ENCODE data around the gene HIVEP1. TPM values are rescaled to one million over a fixed set of nuclear protein-coding genes. Genes with fewer than 3 reads are reported as not detected.
A peak's percentile ranks its signal among the peaks of the same experiment; 100 is the strongest.

HIVEP1 gene
- total and polyA plus RNA-seq, 5 donors from 2014 or later = 3.9 to 96.4 (median 7.2) TPM

DNA sequence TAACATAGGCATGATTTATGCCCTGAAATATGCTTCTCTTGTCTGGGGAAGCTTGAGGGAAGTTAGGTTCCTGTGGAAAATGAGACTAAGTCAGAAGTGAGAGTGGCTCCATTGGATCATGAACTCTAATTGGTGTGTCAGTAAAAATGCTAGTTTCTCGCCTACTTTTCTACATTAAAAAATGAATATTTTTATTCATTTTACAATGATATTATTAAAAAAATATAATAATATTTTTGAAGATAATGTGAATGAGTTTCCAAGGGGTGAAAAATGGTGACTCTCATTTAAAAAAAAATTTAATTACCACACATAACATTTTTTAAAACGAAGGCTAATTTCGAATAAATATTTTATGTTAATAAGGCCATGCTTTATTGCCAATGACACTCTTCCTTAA lies 84.2 kb downstream of the HIVEP1 start:
- no peak overlapping the region for H3K27ac ChIP-seq (ENCODE audit: insufficient read depth, low read length, poor library complexity, severe bottlenecking)
- H3K27ac Mint-ChIP-seq = no peak overlapping the region
- no peaks in the 10 kb centered on the region for H3K9me3 Mint-ChIP-seq
- peaks cover 7% of the 10 kb centered on the region for H3K36me3 ChIP-seq (ENCODE audit: control insufficient read depth, insufficient read depth, low read length)
- peaks cover 28% of the 10 kb centered on the region for H3K36me3 Mint-ChIP-seq
- H3K4me1 Mint-ChIP-seq = peaks cover 21 to 34% (median 31%) of the 10 kb centered on the region in 4 donors
- no peak overlapping the region for H3K4me3 ChIP-seq (ENCODE audit: low read depth, low read length)
- no peak for ATAC-seq (ENCODE audit: low read depth in 2 of 2)
- no peak overlapping the region for H3K4me3 Mint-ChIP-seq
- H3K4me1 ChIP-seq (ENCODE audit: control insufficient read depth, insufficient read depth, low read length, poor library complexity, severe bottlenecking) = no peaks in the 10 kb centered on the region
- H3K27me3 ChIP-seq (ENCODE audit: control insufficient read depth, insufficient read depth, low read length) = no peaks in the 10 kb centered on the region
- DNase-seq = no peak
- H3K27me3 Mint-ChIP-seq = no peaks in the 10 kb centered on the region
- H3K9me3 ChIP-seq (ENCODE audit: control insufficient read depth in 2 of 2, low read length in 2 of 2) = no peaks in the 10 kb centered on the region

DNA sequence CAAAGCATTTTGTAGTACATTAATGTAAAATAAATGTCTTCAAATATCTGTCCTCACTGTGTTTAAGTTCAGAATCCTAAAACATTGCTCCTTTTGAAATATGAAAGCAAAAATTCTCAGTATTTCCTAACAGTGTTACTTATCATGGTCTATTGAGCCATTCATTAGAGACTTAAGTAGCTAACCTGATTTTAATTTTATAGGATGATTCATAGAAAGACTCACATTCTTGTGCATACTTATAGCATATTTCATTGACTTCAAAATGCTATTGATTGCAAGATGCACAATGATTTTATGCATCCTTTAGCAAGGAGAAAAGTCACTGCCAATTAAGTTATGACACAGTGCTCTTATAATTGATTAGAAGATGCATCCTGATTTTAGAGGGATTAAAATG lies 85.7 kb downstream of the HIVEP1 start:
- no peaks in the 10 kb centered on the region for H3K27me3 Mint-ChIP-seq
- no peak overlapping the region for H3K4me3 Mint-ChIP-seq
- H3K36me3 Mint-ChIP-seq = peaks cover 14% of the 10 kb centered on the region
- peaks cover 32 to 45% (median 40%) of the 10 kb centered on the region in 4 donors for H3K4me1 Mint-ChIP-seq
- ATAC-seq (ENCODE audit: low read depth in 2 of 2) (no peak), DNase-seq (no peak)
- H3K27ac Mint-ChIP-seq = peak overlapping the region in 1 of 3 donors; percentile 5
- peaks cover 4% of the 10 kb centered on the region for H3K36me3 ChIP-seq (ENCODE audit: control insufficient read depth, insufficient read depth, low read length)
- H3K27me3 ChIP-seq (ENCODE audit: control insufficient read depth, insufficient read depth, low read length) = no peaks in the 10 kb centered on the region
- no peaks in the 10 kb centered on the region for H3K9me3 Mint-ChIP-seq
- no peak overlapping the region for H3K4me3 ChIP-seq (ENCODE audit: low read depth, low read length)
- no peaks in the 10 kb centered on the region for H3K4me1 ChIP-seq (ENCODE audit: control insufficient read depth, insufficient read depth, low read length, poor library complexity, severe bottlenecking)
- H3K9me3 ChIP-seq (ENCODE audit: control insufficient read depth in 2 of 2, low read length in 2 of 2) = no peaks in the 10 kb centered on the region
- no peak overlapping the region for H3K27ac ChIP-seq (ENCODE audit: insufficient read depth, low read length, poor library complexity, severe bottlenecking)

DNA sequence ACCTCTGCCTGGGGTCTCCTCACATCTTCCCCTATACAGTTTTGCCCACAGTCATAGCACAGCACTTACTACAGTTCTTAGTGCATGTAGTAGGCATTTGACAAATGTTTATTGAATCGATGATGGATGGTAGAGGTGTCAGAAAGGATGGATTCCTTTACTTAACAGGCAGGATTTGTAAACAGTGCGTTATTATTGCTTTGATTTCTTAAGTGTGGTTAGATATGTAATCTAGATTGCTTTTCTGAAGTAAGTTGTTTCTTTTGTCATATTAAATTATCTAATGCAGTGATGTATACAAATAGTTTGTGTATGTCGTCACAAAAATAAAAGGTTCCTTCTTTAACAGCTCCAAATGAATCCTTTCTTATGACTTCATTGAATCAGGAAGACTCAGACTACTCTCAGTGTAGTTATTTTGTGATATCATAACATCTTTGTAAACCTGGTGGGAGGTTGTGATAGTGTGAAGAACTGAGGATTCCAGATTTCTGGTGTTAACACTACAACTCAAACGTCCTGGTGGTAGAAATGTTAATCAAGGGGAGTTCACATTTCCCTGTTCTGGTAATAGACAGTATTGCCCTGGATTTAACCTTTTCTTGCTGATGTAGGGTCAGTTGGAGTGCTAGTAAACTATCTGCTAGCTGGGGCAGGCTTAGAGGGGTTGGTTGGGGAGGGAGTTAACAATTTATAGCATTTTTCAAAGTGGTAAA lies 87.7 kb downstream of the HIVEP1 start:
- Histone ChIP-seq H3K4me1 (ENCODE audit: control insufficient read depth, insufficient read depth, low read length, poor library complexity, severe bottlenecking) (peaks cover 3% of the 10 kb centered on the region), H3K27me3 (ENCODE audit: control insufficient read depth, insufficient read depth, low read length) (no peaks in the 10 kb centered on the region), H3K4me3 (ENCODE audit: low read depth, low read length) (no peak overlapping the region), H3K27ac (ENCODE audit: insufficient read depth, low read length, poor library complexity, severe bottlenecking) (no peak overlapping the region), H3K36me3 (ENCODE audit: control insufficient read depth, insufficient read depth, low read length) (no peaks in the 10 kb centered on the region), H3K9me3 (ENCODE audit: control insufficient read depth in 2 of 2, low read length in 2 of 2) (no peaks in the 10 kb centered on the region)
- Mint-ChIP-seq H3K4me3 (no peak overlapping the region), H3K27ac (peak overlapping the region in 1 of 3 donors; percentile 1), H3K4me1 (peaks cover 36 to 48% (median 41%) of the 10 kb centered on the region in 4 donors), H3K36me3 (peaks cover 14% of the 10 kb centered on the region), H3K9me3 (peaks cover 0 to 2% (median 0%) of the 10 kb centered on the region in 7 donors), H3K27me3 (no peaks in the 10 kb centered on the region)
- DNase-seq (no peak), ATAC-seq (ENCODE audit: low read depth in 2 of 2) (no peak)

DNA sequence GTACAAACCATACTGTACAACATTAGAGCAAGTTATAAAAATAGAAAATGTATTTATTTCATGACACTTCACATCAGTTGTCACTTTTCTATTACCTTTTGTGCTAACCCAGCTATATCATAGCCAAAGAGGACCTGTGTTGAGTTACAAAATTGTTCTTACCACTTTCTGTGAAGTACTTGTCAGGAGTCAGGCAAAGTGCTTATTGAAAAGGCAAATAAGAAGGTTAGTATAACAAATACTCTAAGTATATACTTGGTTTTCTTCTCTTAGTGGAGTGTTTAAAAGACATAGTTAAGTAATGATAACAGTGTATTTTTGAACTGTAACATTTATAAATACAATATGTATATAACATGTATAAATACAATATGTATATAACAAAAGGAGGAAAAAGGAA lies 88.9 kb downstream of the HIVEP1 start:
- Mint-ChIP-seq H3K4me3 (no peak overlapping the region), H3K4me1 (peaks cover 29 to 46% (median 38%) of the 10 kb centered on the region in 4 donors), H3K27ac (no peak overlapping the region), H3K9me3 (peaks cover 0 to 2% (median 0%) of the 10 kb centered on the region in 7 donors), H3K27me3 (no peaks in the 10 kb centered on the region), H3K36me3 (peaks cover 11% of the 10 kb centered on the region)
- Histone ChIP-seq H3K9me3 (ENCODE audit: control insufficient read depth in 2 of 2, low read length in 2 of 2) (no peaks in the 10 kb centered on the region), H3K4me3 (ENCODE audit: low read depth, low read length) (no peak overlapping the region), H3K27me3 (ENCODE audit: control insufficient read depth, insufficient read depth, low read length) (no peaks in the 10 kb centered on the region), H3K4me1 (ENCODE audit: control insufficient read depth, insufficient read depth, low read length, poor library complexity, severe bottlenecking) (peaks cover 8% of the 10 kb centered on the region), H3K36me3 (ENCODE audit: control insufficient read depth, insufficient read depth, low read length) (no peaks in the 10 kb centered on the region), H3K27ac (ENCODE audit: insufficient read depth, low read length, poor library complexity, severe bottlenecking) (no peak overlapping the region)
- ATAC-seq (ENCODE audit: low read depth in 2 of 2) (no peak), DNase-seq (no peak)

DNA sequence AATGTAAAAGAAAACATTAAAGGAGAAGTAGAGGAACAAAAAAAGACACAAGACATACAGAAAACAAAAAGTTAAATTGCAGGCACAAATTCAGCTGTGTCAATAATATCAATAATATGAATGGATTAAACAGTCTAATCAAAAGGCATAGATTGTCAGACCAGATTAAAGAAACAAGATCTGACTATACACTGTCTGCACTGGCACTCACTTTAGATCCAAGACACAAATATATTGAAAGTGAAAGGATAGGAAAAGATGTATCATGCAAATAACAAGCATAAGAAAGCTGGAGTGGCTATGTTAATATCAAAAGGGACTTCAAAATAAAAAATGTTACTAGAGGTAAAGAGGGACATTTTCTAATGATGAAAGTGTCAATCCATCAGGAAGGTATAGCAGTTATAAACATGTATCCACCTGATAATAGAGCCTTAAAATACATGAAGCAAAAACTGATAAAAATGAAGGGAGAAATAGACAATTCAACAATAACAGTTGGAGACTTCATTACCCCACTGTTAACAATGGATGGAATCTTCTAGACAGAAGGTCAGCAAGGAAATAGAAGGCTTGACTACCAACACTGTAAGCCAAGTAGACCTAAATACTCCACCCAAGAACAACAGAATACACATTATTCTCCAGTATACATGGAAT lies 89.7 kb downstream of the HIVEP1 start:
- no peak for ATAC-seq (ENCODE audit: low read depth in 2 of 2)
- Histone ChIP-seq H3K36me3 (ENCODE audit: control insufficient read depth, insufficient read depth, low read length) (no peaks in the 10 kb centered on the region), H3K4me1 (ENCODE audit: control insufficient read depth, insufficient read depth, low read length, poor library complexity, severe bottlenecking) (peaks cover 8% of the 10 kb centered on the region), H3K9me3 (ENCODE audit: control insufficient read depth in 2 of 2, low read length in 2 of 2) (no peaks in the 10 kb centered on the region), H3K27ac (ENCODE audit: insufficient read depth, low read length, poor library complexity, severe bottlenecking) (no peak overlapping the region), H3K4me3 (ENCODE audit: low read depth, low read length) (no peak overlapping the region), H3K27me3 (ENCODE audit: control insufficient read depth, insufficient read depth, low read length) (no peaks in the 10 kb centered on the region)
- no peak overlapping the region for H3K4me3 Mint-ChIP-seq
- no peak for DNase-seq
- H3K36me3 Mint-ChIP-seq = peaks cover 11% of the 10 kb centered on the region
- peaks cover 29 to 43% (median 39%) of the 10 kb centered on the region in 4 donors for H3K4me1 Mint-ChIP-seq
- no peaks in the 10 kb centered on the region for H3K27me3 Mint-ChIP-seq
- peak overlapping the region in 1 of 3 donors; percentile 58 for H3K27ac Mint-ChIP-seq
- peaks cover 0 to 2% (median 0%) of the 10 kb centered on the region in 7 donors for H3K9me3 Mint-ChIP-seq

DNA sequence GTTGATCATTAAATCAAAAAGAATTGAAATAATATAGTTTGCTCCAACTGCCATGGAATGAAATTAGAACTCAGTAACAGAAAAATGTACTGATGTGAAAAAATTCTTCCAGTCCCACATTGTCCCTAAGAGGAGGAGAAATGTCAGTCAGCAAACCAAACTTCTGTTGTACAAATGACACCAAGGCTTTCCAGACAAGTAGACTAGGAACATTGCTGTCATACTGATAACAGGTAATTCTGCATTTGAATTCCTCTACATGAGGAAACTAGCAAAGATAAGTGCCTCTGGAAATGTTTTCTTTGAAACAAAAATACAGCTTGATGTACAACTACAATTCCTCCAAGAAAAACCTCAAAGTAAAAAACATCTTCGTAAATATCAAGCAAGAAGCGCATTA lies 90.2 kb downstream of the HIVEP1 start:
- H3K4me1 Mint-ChIP-seq = peaks cover 29 to 43% (median 39%) of the 10 kb centered on the region in 4 donors
- no peak overlapping the region for H3K4me3 ChIP-seq (ENCODE audit: low read depth, low read length)
- no peaks in the 10 kb centered on the region for H3K36me3 ChIP-seq (ENCODE audit: control insufficient read depth, insufficient read depth, low read length)
- H3K4me3 Mint-ChIP-seq = peak overlapping the region in 1 of 4 donors; percentile 10
- no peak overlapping the region for H3K27ac ChIP-seq (ENCODE audit: insufficient read depth, low read length, poor library complexity, severe bottlenecking)
- H3K27me3 Mint-ChIP-seq = no peaks in the 10 kb centered on the region
- no peak for DNase-seq
- H3K9me3 ChIP-seq (ENCODE audit: control insufficient read depth in 2 of 2, low read length in 2 of 2) = no peaks in the 10 kb centered on the region
- no peaks in the 10 kb centered on the region for H3K27me3 ChIP-seq (ENCODE audit: control insufficient read depth, insufficient read depth, low read length)
- peak overlapping the region in 1 of 3 donors; percentile 60 for H3K27ac Mint-ChIP-seq
- H3K4me1 ChIP-seq (ENCODE audit: control insufficient read depth, insufficient read depth, low read length, poor library complexity, severe bottlenecking) = peaks cover 8% of the 10 kb centered on the region
- ATAC-seq (ENCODE audit: low read depth in 2 of 2) = no peak
- H3K9me3 Mint-ChIP-seq = peaks cover 0 to 2% (median 0%) of the 10 kb centered on the region in 7 donors
- H3K36me3 Mint-ChIP-seq = peaks cover 12% of the 10 kb centered on the region

DNA sequence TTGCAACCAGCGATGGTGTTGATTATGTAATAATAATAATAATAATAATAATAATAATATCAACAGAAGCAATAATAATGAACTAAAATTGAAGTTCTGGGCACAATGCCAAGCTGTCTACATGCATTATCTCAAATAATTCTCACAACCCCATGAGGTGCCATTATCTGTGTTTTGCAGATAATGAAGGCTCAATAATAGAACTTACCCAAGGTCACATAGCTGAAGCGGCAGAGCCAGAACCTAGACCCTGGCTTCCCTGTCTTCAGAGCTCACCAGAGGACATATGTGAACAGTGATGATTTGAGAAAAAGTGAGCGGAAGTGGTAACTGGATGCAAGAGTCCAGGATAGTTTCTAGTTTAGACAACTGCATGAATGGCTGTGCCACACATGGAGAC lies 91.0 kb downstream of the HIVEP1 start:
- Histone ChIP-seq H3K4me1 (ENCODE audit: control insufficient read depth, insufficient read depth, low read length, poor library complexity, severe bottlenecking) (peaks cover 8% of the 10 kb centered on the region), H3K36me3 (ENCODE audit: control insufficient read depth, insufficient read depth, low read length) (no peaks in the 10 kb centered on the region)
- no peak overlapping the region for H3K27ac Mint-ChIP-seq

More for the DNA sequence above, 91.0 kb downstream of the HIVEP1 start:
- Histone ChIP-seq H3K27ac (ENCODE audit: insufficient read depth, low read length, poor library complexity, severe bottlenecking) (no peak overlapping the region), H3K9me3 (ENCODE audit: control insufficient read depth in 2 of 2, low read length in 2 of 2) (no peaks in the 10 kb centered on the region), H3K4me3 (ENCODE audit: low read depth, low read length) (no peak overlapping the region), H3K27me3 (ENCODE audit: control insufficient read depth, insufficient read depth, low read length) (no peaks in the 10 kb centered on the region)
- Mint-ChIP-seq H3K36me3 (peaks cover 17% of the 10 kb centered on the region), H3K4me3 (no peak overlapping the region), H3K27me3 (no peaks in the 10 kb centered on the region), H3K4me1 (peaks cover 29 to 42% (median 34%) of the 10 kb centered on the region in 4 donors), H3K9me3 (peaks cover 0 to 2% (median 0%) of the 10 kb centered on the region in 7 donors)
- DNase-seq = no peak
- ATAC-seq (ENCODE audit: low read depth in 2 of 2) = no peak

Measured in CD4-positive, CD25-positive, alpha-beta regulatory T cell (primary cell).